ENCODE measurements around the gene AP1G1.
A peak's percentile ranks its signal among the peaks of the same experiment; 100 is the strongest.
"Not testable (repeated sequence)": the region's sequence is repeated elsewhere in the genome, so short reads cannot be mapped to it uniquely, and the experiment has no call there.

AP1G1 gene

GRCh38 chr16:71840052-71840451 lies 31.4 kb upstream of the AP1G1 start:
- Mint-ChIP-seq H3K27ac (no peak overlapping the region), H3K4me1 (ENCODE audit: low read depth in 2 of 2) (peaks cover 1% of the 10 kb centered on the region in 2 donors), H3K4me3 (no peak overlapping the region), H3K36me3 (ENCODE audit: insufficient read depth) (no peaks in the 10 kb centered on the region), H3K27me3 (no peaks in the 10 kb centered on the region), H3K9me3 (no peaks in the 10 kb centered on the region)
- ATAC-seq (replicated peaks) (no peak), DNase-seq (no peak)

- Mint-ChIP-seq H3K36me3 (ENCODE audit: insufficient read depth) (no peaks in the 10 kb centered on the region), H3K4me1 (ENCODE audit: low read depth in 2 of 2) (no peaks in the 10 kb centered on the region), H3K27ac (no peak overlapping the region), H3K9me3 (no peaks in the 10 kb centered on the region), H3K27me3 (no peaks in the 10 kb centered on the region), H3K4me3 (no peak overlapping the region)
- no peak for DNase-seq
- ATAC-seq (replicated peaks) = no peak
Measured at GRCh38 chr16:71837150-71837549, 28.5 kb upstream of the AP1G1 start.

DNA sequence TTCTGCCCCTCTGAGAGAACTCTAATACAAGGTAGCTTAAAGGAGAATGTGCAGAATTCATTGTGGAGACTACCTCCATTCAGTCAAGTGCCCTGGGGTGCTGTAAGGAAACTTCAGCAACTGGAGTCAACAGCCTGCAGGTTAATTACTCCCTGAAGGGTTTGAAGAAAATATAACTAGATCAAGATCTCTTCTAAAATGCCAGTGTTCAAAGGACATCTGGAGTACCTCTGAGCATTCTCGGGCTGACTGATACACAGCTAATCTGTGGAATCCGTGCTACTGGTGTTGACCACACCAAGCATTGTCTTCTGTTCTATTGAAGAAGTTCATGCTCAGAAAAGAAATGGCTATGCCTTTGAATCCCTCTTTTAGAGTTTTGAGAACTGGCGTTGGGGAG lies 25.7 kb upstream of the AP1G1 start:
- no peaks in the 10 kb centered on the region for H3K9me3 Mint-ChIP-seq
- ATAC-seq (replicated peaks) (no peak), DNase-seq (no peak)
- H3K36me3 Mint-ChIP-seq (ENCODE audit: insufficient read depth) = no peaks in the 10 kb centered on the region
- H3K27ac Mint-ChIP-seq = no peak overlapping the region
- H3K4me3 Mint-ChIP-seq = no peak overlapping the region
- H3K4me1 Mint-ChIP-seq (ENCODE audit: low read depth in 2 of 2) = no peaks in the 10 kb centered on the region
- H3K27me3 Mint-ChIP-seq = no peaks in the 10 kb centered on the region

DNA sequence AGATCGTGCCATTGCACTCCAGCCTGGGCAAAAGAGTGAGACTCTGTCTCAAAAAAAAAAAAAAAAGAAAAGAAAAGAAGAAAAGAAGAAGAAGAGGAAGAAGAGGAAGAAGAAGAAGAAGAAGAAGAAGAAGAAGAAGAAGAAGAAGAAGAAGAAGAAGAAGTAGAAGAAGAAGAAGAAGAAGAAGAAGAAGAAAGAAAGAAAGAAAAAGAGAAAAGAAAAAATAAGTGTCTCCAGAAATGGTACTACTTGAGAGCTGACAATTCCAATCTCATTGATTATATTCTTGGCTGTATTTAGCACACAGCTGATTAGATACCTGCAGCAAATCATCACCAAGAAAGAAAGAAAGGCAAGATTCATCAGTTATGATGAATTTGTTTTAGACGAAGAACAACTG lies 23.5 kb upstream of the AP1G1 start:
- H3K36me3 Mint-ChIP-seq (ENCODE audit: insufficient read depth); H3K9me3 Mint-ChIP-seq; ATAC-seq (replicated peaks); H3K27me3 Mint-ChIP-seq; DNase-seq; H3K4me1 Mint-ChIP-seq (ENCODE audit: low read depth in 2 of 2); H3K4me3 Mint-ChIP-seq: not testable (repeated sequence)
- H3K27ac Mint-ChIP-seq = peak overlapping the region in 1 of 2 donors; percentile 51

- H3K36me3 Mint-ChIP-seq (ENCODE audit: insufficient read depth); H3K27me3 Mint-ChIP-seq; H3K27ac Mint-ChIP-seq; H3K4me1 Mint-ChIP-seq (ENCODE audit: low read depth in 2 of 2); DNase-seq; ATAC-seq (replicated peaks); H3K4me3 Mint-ChIP-seq; H3K9me3 Mint-ChIP-seq: not testable (repeated sequence)
Measured at GRCh38 chr16:71831698-71832097, 23.1 kb upstream of the AP1G1 start.

DNA sequence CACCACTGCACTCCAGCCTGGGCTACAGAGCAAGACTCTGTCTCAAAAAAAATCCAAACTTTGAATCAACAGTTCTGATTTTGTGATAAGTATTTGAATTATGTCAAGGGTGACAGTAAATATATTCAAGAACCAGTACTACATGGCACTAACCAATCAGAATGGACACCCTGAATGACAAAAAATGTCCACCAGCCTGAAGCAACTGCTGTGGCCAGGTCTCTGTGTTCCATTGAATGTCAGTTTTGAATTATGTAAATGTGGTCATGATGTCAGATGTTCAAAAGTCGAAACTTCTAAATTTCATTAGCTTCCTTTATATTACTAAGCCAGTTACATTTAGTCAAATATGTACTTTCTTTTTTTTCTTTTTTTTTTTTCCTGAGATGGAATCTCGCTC lies 21.7 kb upstream of the AP1G1 start:
- DNase-seq = no peak
- no peak for ATAC-seq (replicated peaks)
- Mint-ChIP-seq H3K9me3 (no peaks in the 10 kb centered on the region), H3K4me3 (no peak overlapping the region), H3K27ac (no peak overlapping the region), H3K4me1 (ENCODE audit: low read depth in 2 of 2) (no peaks in the 10 kb centered on the region), H3K36me3 (ENCODE audit: insufficient read depth) (peaks cover 1% of the 10 kb centered on the region), H3K27me3 (no peaks in the 10 kb centered on the region)

DNA sequence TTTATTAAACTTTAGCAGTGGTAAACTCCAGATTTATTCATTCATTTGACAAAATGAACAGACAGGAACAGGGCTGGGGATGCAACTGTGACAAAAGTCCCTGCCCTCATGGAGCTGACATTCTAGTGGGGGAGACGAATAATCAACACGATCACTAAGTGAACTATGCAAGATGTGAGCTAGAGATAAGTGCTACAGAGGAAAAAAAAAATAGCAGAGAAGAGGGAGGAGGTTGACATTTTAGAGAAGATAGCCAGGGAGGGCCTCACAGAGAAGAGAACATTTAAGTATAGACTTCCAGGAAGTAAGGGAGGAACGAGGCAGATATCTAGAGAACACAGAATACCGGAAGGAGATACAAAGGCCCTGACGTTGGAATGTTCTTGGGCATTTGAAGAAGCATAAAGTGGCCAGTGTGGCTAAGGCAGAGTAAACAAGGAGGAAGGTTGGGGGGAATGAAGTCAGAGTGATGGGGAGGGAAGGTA lies 17.9 kb upstream of the AP1G1 start:
- Mint-ChIP-seq H3K36me3 (ENCODE audit: insufficient read depth) (peaks cover 6% of the 10 kb centered on the region), H3K9me3 (no peaks in the 10 kb centered on the region), H3K27ac (no peak overlapping the region), H3K4me3 (no peak overlapping the region), H3K4me1 (ENCODE audit: low read depth in 2 of 2) (no peaks in the 10 kb centered on the region), H3K27me3 (no peaks in the 10 kb centered on the region)
- no peak for ATAC-seq (replicated peaks)
- DNase-seq = no peak

- H3K4me1 Mint-ChIP-seq (ENCODE audit: low read depth in 2 of 2); DNase-seq; ATAC-seq (replicated peaks): not testable (repeated sequence)
Measured at GRCh38 chr16:71817155-71817500, 8.5 kb upstream of the AP1G1 start.

DNA sequence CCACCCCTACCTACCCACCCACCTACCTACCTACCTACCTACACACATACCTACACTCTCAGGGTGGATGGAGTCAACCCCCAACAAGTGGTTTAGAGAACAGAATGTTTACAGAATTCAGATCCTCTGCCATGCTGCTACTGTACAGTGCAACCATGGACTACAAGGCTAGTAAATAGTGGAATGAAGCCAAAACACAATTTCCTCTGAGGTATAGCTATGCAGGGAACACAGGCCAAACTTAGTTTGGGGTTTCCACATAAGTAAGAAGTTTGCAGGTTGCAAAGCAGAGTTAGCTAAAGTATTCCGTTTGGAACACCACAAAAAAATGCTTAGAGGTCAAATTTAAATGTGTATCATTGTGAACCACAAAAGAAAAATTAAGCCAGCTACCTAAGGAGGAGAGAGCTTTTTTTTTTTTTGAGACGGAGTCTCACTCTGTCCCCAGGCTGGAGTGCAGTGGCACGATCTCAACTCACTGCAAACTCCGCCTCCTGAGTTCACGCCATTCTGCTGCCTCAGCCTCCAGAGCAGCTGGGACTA lies 2.7 kb upstream of the AP1G1 start:
- no peak for ATAC-seq (replicated peaks)

More at GRCh38 chr16:71817155-71817500, 8.5 kb upstream of the AP1G1 start:
- not testable (repeated sequence) for H3K27ac Mint-ChIP-seq; H3K9me3 Mint-ChIP-seq; H3K27me3 Mint-ChIP-seq; H3K36me3 Mint-ChIP-seq (ENCODE audit: insufficient read depth); H3K4me3 Mint-ChIP-seq

DNA sequence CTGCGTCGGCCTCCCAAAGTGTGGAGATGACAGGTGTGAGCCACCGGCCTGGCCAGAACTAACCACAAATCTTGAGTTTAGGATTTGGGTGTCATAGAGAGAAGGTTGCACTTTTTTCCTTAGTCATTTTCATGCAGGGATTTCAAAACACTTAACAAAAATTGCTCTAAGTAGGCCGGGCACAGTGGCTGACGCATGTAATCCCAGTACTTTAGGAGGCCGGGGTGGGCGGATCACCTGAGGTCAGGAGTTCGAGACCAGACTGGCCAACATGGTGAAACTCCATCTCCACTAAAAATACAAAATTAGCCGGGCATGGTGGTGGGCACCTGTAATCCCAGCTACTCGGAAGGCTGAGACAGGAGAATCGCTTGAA lies 1.5 kb upstream of the AP1G1 start:
- DNase-seq, H3K27me3 Mint-ChIP-seq: not testable (repeated sequence)
- peak overlapping the region; percentile 27 to 91 for H3K4me3 Mint-ChIP-seq

More for the DNA sequence above, 2.7 kb upstream of the AP1G1 start:
- Mint-ChIP-seq H3K4me1 (ENCODE audit: low read depth in 2 of 2) (peaks cover 13 to 21% of the 10 kb centered on the region in 2 donors), H3K4me3 (no peak overlapping the region), H3K27ac (no peak overlapping the region), H3K36me3 (ENCODE audit: insufficient read depth) (peaks cover 29% of the 10 kb centered on the region), H3K27me3 (no peaks in the 10 kb centered on the region), H3K9me3 (no peaks in the 10 kb centered on the region)
- DNase-seq = no peak

DNA sequence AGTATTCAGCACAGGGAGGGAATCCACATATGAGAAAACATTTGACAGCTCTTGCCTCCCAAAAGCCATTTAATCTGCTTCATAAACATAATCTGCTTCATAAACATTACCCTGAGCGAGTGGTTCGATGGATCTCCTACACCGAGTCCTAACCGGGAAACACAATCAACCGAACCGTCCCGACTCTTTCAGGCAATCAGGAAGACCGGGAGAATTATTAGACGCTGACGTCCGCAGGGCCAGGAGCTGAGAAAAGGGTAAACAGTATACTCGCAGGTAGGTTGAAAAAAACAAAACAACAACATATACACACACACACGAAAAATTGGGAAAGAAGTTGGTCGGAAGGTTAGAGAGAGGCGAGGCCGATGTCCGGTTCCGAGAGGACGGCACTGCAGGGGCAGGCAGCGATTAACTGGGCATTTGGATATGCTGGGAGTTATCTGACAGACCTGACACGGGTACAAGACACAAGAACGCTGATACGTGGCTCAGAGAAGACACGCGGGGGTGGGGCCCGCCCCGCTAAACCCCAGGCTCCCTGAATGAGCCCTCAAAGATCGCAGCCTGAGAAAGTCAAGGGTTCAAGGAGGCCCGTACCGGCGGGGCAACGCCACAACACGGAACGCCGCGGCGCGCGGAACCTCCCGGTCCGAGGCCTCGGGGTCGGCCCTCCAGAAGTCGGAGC lies 585 bp downstream of the AP1G1 start:
- H3K9me3 Mint-ChIP-seq = no peaks in the 10 kb centered on the region
- peaks cover 34% of the 10 kb centered on the region for H3K36me3 Mint-ChIP-seq (ENCODE audit: insufficient read depth)
- H3K27ac Mint-ChIP-seq = peak overlapping the region; percentile 100
- H3K4me3 Mint-ChIP-seq = peak overlapping the region; percentile 91
- H3K27me3 Mint-ChIP-seq = no peaks in the 10 kb centered on the region
- ATAC-seq (replicated peaks) (peak; percentile 27), DNase-seq (no peak)
- H3K4me1 Mint-ChIP-seq (ENCODE audit: low read depth in 2 of 2) = peaks cover 18 to 27% of the 10 kb centered on the region in 2 donors

More for the DNA sequence above, 1.5 kb upstream of the AP1G1 start:
- H3K27ac Mint-ChIP-seq = peak overlapping the region; percentile 100
- H3K36me3 Mint-ChIP-seq (ENCODE audit: insufficient read depth) = peaks cover 29% of the 10 kb centered on the region
- H3K9me3 Mint-ChIP-seq; ATAC-seq (replicated peaks): not testable (repeated sequence)
- H3K4me1 Mint-ChIP-seq (ENCODE audit: low read depth in 2 of 2) = peaks cover 13 to 18% of the 10 kb centered on the region in 2 donors

DNA sequence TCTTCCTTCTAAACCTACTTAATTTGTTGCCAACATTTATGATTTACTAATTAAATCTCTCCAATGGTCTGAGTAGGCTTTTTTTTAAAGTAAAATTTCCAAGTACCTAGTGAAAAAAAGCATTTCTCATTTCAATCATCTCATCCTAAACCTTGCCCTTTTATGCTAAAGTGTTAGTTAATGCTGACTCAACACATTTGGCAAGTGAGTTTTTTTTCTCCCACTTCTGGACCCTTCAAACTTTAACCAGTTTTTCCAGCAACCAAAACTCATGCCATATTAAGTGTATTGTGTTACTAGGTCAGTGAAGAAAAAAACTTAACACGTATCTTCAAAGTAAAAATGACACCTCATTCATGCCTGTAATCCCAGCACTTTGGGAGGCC lies 5.3 kb downstream of the AP1G1 start:
- Mint-ChIP-seq H3K27me3 (no peaks in the 10 kb centered on the region), H3K27ac (no peak overlapping the region)

GRCh38 chr16:71796501-71797097 lies 12.0 kb downstream of the AP1G1 start:
- Mint-ChIP-seq H3K4me1 (ENCODE audit: low read depth in 2 of 2) (peaks cover 28 to 57% of the 10 kb centered on the region in 2 donors), H3K27me3 (no peaks in the 10 kb centered on the region), H3K27ac (peak overlapping the region in 1 of 2 donors; percentile 75), H3K9me3 (no peaks in the 10 kb centered on the region), H3K4me3 (peak overlapping the region in 1 of 2 donors; percentile 18), H3K36me3 (ENCODE audit: insufficient read depth) (peaks cover 39% of the 10 kb centered on the region)
- no peak for DNase-seq
- ATAC-seq (replicated peaks) = no peak

More for the DNA sequence above, 5.3 kb downstream of the AP1G1 start:
- peaks cover 17 to 30% of the 10 kb centered on the region in 2 donors for H3K4me1 Mint-ChIP-seq (ENCODE audit: low read depth in 2 of 2)
- ATAC-seq (replicated peaks) (no peak), DNase-seq (no peak)
- no peaks in the 10 kb centered on the region for H3K9me3 Mint-ChIP-seq
- peaks cover 52% of the 10 kb centered on the region for H3K36me3 Mint-ChIP-seq (ENCODE audit: insufficient read depth)
- H3K4me3 Mint-ChIP-seq = no peak overlapping the region

DNA sequence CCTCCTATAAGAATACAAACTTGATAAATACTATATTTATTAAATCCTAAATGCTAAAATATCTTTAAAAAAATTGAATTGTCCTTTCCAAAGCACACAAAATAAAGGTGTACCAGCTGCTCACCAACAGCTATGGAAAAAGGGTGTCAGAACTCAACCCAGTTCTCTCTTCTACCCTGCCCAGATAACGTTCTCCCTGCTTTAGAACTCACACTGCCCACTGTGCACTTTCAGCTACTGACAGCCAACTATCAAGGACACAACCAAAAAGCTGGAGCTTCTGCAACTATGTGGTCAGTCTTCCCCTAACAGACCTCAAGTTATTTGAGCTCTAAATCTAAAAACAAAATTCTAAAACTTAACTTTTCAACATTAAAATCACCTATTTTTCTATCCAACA lies 13.7 kb downstream of the AP1G1 start:
- ATAC-seq (replicated peaks) (no peak), DNase-seq (no peak)
- Mint-ChIP-seq H3K27ac (peak overlapping the region; percentile 75 to 80), H3K4me1 (ENCODE audit: low read depth in 2 of 2) (peaks cover 36 to 71% of the 10 kb centered on the region in 2 donors), H3K4me3 (peak overlapping the region in 1 of 2 donors; percentile 19), H3K36me3 (ENCODE audit: insufficient read depth) (peaks cover 30% of the 10 kb centered on the region), H3K27me3 (no peaks in the 10 kb centered on the region), H3K9me3 (no peaks in the 10 kb centered on the region)
